ENCODE data around the gene PITPNM3.

Gene PITPNM3

DNA sequence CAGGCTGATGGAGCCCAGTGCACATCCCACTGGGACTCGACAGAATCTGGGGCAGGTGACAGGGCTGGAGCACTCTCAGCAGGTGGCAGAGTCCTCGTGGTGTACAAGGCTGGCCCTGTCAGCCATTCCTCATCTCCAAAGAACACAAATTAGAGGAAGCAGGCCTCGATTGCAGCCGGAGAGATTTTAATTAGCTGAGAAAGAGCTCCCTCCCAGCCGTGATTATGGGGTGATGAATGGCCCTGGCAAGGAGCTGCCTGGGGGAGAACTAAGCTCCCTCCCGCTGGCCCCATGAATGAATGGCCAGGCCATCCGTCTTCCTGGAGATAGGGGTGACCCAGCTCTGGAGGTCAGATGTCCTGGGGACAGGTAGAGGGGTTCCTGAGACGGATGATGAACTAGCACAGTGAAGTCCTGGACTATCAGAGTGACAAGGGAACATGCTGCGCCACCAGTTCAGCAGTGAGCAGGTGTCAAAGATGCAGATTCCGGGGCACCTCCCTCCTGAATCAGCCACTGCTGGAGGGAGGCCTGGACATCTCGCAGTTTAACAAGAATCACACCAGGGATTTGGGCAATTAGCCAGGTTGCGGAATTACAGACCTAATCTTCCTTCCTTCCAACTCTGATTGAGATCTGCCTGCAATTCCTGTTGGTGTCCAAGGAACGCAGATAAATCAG is 76.6 kb downstream of the PITPNM3 start:
- DNase-seq (ENCODE audit: low read depth): no peak

DNA sequence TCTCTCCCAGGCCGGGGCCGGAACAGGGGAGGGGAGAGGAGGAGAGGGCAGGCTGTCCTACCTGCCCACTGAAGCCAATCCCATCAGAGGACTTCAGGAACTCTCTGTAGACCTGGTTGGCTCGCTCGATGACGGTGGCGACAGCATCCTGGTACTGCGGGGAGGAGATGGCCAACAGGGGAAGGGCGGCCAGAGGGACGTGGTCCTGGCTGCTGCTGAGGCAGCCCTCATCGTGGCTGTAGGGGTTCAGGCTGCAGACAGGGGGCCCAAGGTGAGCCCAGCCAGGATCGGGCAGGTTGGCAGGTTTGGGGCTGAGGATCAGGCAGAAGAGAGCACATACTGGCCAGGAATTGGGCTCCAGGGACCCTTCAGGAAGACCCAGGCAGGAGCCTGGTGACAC is 77.9 kb downstream of the PITPNM3 start:
- no peak for DNase-seq (ENCODE audit: low read depth)

DNA sequence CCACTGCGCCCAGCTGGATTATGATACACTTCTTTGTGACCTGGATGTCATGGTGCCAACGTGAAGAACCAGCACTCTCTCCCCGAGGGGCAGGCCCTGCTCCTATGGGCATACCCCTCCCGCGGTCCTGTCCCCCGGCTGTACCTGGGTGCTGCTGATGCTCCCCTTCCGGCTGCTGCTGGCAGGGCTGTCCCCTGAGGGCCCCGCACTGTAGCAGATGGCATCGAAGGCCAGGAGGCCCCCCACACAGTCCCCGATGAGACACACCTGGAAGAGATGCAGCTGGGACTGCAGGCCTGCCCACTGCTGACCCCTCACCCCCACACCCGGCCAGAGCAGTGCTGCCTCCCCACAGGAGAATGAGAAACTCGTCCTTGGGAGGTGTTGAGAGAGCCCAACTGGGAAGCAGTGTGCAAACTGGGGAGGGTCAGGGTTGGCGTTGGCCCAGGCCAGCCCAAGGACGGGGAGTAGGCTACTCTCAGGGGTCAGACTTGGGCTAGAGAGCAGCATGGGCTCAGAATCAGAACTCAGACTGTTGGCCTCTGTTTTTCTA is 78.4 kb downstream of the PITPNM3 start:
- DNase-seq (ENCODE audit: low read depth): no peak

DNA sequence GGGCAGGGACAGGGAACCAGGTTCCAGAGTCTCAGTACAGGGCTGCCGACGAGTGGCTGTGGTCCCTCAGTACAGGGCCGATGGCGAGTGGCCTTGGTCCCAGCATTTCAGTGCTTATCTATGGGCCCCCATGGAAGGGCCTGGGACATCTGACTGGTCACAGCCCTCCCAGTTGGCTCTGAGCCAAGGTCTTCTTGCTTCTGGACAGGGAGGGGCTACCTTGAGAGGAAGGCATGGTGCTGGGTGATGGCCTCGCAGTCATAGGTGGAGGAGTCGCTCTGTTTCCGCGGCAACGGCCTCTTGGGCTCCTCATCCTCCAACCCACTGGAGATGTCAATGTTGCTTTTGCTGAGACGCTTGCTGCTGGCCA is 79.6 kb downstream of the PITPNM3 start:
- DNase-seq (ENCODE audit: low read depth): no peak

DNA sequence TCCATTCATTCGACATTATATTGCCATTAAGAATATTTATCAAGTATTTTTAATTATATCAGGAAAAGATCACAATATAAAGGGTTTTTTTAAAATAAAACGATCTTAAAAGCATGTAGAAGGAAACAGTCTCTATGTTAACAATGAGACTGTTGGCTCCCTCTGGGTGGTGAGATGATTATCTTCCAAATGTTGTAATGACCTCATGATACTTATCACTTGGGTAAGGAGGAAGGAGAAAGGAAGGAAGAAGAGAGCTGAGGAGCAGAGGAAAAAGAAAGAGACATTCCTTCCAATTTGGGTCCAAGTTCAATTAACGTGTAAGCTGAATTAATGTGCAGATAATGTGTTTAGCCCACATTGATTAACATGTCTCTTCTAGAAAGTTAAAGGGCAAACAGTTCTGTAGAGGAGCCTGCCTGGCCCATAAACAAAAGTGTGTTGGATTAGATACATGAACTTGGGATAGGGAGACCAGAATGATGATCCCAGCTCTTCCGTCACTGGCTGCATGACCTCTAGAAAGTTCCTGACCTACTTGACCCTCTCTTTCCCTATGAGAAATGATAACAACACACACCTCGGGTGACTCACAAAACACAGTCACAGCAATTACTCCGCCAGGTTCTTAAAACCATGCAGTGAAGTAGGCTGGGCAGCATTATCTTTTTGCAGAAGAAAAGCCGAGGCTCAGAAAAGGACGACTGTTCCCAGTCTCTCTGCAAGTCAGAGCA is 80.1 kb downstream of the PITPNM3 start:
- DNase-seq (ENCODE audit: low read depth): no peak

DNA sequence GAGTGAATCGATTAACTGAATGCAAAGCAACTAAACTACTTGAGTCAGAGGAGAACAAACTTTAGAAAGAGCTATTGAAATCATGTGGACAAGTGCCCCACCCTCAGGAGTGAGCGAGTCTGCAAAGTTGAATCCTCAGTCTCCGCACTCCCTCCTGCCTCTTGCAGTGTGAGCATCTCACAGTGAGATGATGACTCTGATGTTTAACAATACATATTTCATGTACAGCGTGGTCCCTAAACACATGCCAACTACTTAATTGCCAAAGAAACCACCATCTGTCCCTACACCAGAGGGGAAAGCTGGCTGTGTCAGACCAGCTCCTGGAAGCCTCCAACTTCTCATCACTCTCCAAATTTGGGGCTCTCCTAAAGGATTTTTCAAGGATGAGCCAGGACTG is 80.9 kb downstream of the PITPNM3 start:
- no peak for DNase-seq (ENCODE audit: low read depth)

DNA sequence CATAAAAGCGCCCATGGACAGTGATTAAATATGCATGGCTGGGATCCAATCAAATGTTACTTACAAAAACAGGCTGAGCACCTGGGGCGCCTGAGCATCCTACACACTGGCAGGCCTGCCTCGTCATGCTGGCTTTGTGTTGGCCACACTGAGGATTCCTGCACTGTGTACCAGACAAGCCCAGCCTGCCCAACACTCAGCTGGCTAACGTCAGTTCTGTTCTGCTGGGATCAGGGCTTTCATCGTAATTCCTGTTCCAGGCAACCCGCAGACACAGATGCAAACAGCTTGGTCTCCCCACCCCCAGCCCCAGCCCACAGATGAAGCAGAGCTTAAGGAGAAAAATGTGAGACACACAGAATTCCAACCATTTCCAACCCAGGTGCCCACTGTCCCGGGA is 81.4 kb downstream of the PITPNM3 start:
- DNase-seq (ENCODE audit: low read depth): no peak

DNA sequence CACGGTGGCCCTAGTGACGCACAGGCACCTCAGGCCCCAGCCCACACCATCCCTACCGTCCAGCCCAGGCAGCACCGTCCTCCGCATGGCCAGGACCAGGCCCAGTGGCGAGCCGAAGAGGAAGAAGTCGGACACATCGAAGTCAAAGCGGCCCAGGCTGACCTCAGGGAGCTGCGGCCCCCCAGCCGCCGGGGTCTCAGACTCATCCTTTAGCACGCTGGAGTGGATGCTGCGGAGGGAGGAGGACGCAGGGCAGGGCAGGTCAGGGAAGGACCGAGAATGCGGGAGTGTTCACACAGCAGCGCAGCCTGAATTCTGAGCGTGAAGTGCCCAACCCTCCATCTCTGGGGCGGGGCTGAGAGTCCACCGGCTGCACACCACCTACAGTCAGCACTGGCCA is 82.0 kb downstream of the PITPNM3 start:
- no peak for DNase-seq (ENCODE audit: low read depth)

DNA sequence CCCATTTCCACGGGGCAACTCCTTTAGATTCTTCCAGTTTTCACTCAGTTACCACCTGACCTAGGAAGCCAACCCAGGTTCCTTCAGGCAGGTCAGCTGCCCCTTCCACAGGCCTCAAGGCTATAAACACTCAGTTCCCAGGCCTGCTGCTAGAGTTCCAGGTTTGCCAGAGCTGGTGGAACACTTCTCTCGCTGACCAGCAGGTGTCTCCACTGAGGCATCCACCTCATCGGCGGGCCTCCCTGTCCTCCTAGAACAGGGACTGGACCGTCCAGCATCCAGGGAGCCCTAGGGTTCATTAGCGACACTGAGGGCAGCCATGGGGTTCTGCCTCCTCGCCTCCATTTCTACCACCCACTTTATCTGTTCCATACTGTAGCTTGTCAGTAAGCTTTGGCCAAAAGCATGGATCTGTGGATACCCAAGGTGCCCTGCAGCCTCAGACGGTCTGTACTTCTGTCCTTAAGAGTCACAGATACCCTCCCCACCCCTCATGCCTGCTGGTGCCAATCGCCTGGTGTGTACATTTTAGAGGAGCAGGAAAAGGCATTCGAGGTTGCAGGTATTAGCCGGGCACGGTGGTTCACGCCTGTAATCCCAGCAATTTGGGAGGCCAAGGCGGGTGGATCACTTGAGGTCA is 83.1 kb downstream of the PITPNM3 start:
- DNase-seq (ENCODE audit: low read depth): peak; percentile 46

DNA sequence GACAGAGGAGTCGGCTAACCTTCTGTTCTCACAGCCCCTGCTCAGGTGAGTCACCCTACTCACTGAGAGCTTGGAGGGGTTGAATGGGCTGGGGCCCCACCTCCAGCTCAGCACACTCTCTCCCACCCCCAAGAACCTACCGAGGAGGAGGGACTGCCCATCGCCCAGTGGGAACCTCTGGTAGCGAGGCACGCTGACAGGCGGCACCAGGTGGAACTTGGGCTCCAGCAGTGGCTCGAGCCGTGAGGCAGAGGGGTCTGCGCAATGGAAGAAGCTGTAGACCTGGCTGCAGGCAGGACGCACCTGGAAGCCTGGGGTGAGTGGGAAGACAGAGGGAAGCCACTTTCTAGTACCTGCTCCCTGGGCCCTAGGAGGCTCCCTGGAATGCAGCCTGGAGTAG is 83.8 kb downstream of the PITPNM3 start:
- no peak for DNase-seq (ENCODE audit: low read depth)

DNA sequence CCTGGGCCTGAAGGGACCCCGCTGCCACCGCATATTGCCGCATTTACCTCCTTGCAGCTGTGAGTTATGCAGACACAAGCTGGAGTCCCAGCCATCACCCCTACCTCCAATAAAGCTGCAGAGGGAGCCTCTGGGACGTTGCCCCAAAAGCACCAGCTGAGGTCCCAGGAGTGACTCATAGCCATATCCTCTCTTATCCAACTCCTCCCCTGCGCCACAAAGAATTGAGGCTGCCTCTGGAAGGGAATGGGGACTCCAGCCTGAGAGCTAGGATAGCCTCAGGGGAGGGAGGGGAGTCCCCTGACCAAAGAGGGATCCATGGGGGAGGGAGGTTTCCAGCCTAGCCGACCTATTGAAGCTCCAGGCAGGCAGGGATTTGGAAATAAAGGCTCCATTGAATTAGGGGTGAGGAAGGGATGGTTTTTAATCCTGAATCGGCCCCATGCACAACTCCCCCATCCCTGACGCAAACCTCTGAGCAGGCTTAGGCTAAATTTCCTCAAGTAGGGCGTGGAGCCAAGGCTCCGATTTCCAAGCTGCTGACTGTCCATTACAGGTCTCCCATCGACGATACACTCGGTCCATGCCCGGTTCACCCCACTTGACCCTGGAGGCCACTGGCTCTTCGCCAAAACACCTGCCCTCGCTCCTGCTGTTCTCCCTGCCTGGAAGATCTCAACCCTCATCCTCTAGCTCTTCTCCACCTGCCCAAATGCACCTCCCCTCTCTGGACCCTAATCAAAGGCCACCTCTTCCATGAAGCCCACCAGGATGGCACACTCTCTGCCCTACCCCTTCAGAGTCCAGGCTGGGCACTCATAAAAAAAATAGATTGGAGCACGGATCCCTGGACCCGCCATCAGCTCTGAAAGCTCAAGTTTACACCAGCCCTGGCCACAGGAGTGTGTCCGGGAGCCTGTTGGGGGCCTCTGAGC is 84.6 kb downstream of the PITPNM3 start:
- no peak for DNase-seq (ENCODE audit: low read depth)

DNA sequence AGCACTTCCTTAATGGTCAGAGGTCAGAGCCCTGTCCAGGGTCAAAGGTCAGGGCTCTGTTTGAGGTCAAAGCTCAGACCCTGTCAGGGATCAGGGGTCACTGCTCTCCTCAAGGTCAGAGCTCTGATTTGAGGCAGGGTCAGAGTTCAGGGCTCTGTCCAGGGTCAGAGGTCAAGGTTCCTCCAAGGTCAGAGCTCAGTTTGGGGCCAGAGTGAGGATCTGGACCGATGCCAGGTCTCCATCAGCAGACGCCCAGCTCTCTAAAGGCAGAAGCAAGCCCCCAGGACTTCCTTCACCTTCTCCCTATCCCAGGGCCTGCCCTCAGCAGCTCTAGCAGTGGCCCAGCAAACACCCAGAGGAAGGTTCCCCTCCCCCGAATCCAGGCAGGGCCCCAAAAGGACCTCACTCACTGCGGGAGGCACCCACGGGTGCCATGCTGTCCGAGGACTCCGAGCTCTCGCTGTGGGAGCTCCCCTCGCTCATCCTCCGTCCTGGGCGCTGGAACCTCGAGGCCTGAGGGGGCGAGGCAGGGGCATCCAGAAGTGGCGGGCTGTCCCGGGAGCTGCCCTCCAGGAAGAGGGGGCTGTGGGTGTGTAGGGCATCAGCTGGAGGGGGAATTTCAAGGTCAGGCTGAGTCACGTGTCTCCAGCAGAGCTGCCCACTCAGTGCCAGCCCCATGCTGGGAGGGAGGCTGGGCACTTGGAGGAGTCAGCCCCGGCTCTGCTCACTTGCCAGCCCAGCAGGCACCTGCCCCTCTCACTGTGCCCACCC is 85.4 kb downstream of the PITPNM3 start:
- no peak for DNase-seq (ENCODE audit: low read depth)

DNA sequence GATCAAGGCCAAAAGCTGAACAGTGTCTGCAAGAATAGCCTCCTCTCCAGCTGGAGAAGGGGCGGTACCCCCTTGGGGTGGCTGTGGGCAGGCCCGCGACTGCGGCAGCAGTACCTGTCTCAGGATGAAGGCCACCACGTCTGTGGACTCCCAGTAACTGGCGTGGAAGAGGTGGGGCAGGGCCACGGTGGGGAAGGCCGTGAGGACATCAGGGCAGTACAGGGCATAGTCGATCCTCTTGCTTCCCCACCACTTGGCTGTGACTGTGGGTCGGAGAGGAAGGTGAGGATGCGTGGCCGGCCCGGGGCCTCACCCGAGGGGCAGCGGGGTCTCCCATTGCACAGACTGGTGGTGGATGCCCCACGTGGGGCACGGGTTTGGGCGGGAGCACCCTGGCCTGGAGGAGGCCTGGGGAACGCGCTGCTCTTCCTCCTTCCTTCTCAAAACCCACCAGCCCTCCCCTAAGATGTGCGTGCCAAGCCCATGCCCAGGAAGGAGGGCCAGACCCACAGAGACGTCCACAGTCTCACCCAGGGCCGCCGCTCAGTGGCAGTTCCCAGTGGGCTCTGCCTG is 86.1 kb downstream of the PITPNM3 start:
- no peak for DNase-seq (ENCODE audit: low read depth)

DNA sequence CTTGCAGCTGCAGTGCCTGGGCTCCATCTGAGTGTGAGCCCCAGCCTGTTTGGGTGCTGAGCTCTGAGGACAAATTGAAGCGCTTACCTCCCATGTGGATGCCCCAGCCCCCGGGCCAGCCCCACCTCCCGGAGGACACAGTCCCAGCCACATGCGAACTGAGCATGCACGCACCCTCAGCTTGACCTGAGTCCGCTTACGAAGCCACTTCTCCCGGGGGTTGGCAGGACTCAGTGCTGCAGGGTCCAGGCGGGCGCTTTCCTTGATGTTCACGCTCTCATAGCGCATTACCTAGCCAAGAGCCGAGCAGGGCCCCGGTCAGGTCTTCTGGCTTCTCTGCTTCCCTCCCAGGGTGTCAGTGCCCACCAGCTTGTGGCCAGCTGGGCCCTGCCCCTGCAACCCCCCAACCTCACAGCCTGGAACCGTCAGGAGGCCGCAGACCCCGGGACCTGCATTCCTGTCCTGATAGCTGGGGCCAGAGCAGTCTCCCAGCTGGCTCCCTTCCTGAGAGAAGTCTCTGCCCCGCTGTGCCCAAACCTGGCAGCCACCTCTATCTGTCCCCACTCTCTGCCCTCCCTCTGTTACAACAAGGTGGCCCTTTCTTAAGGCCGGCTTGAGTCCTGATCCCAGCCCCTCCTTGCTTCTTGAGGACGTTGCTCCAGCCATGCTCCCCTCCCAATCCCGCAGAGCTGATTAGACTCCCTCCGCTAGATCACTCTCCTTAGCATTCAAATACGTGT is 88.1 kb downstream of the PITPNM3 start:
- DNase-seq (ENCODE audit: low read depth): no peak

DNA sequence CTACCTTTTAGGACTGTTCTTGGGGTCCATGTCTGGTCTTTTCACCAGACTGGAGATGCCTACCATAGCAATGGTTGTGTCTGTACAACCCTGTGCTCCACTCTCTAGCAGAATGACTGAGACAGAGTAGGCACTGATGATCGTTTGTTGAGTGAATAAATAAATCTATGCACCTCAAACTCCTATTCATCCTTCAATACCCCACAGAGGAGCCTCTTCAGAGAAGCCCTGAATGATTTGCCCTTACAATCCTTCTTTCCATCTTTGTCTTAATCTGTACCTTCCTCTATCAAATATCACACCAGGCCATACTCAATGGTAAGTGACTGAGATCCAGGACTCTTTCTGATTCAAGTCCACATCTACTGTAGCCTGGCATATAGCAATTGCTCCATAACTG is 88.8 kb downstream of the PITPNM3 start:
- DNase-seq (ENCODE audit: low read depth): no peak

DNA sequence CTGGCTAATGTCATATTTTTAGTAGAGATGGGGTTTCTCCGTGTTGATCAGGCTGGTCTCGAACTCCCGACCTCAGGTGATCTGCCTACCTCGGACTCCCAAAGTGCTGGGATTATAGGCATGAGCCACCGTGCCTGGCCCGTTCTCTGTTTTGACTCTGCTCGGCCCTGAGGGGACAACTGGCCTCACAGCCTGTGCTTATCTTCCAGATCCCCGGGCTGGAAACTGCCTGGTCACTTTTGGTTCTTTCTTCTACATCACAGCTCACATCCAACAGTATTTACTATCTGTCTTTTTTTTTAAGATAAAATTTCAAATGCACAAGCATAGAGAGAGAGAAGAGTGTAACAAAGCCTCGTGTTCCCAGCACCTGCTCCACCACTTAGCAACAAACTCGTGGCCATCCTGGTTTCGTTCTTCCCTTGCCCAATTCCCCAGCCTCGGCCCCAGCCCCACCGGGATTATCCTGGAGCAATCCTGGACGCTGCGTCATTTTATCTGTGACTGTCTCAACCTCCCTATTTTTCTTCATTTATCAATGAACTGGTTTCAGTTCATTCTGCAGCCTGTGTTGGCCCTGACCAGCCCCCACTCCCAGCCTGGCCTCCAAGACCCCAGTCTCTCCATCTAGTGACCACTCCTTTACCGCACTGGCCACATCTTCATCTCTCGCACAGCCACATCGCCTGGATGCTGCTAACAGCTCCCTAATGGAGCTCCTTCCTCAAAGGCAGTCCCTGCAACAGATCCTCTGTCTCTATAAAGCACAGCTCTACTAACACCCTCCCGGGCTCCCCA is 91.0 kb downstream of the PITPNM3 start:
- no peak for DNase-seq (ENCODE audit: low read depth)

DNA sequence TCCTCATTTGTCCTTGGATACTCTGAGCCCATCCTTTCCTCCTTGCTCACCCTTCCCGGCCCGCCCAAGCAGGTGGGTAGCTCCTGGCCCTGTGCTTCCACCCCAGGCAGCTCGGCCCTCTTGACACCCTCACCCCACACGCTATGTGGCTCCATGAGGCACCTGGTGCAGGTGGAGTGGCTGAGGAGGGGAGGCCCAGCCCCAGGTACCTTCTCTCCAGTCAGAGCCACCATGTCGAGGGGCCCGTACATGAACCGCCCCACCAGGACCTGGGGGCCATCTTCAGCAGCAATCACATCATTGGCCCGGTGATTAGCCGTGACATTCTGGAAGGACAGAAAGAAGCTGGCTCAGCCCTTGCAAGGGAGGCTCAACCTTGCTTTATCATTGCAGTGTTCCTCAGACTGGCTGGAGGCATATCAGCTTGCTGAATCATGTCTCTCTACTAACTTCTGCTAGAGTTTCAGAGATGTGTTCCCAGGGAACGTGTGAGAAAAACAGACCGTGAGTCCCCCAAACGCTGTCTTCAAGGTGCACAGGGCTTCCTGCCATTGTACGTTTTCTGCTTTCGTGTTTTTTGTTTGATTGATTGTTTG is 91.8 kb downstream of the PITPNM3 start:
- DNase-seq (ENCODE audit: low read depth): no peak

DNA sequence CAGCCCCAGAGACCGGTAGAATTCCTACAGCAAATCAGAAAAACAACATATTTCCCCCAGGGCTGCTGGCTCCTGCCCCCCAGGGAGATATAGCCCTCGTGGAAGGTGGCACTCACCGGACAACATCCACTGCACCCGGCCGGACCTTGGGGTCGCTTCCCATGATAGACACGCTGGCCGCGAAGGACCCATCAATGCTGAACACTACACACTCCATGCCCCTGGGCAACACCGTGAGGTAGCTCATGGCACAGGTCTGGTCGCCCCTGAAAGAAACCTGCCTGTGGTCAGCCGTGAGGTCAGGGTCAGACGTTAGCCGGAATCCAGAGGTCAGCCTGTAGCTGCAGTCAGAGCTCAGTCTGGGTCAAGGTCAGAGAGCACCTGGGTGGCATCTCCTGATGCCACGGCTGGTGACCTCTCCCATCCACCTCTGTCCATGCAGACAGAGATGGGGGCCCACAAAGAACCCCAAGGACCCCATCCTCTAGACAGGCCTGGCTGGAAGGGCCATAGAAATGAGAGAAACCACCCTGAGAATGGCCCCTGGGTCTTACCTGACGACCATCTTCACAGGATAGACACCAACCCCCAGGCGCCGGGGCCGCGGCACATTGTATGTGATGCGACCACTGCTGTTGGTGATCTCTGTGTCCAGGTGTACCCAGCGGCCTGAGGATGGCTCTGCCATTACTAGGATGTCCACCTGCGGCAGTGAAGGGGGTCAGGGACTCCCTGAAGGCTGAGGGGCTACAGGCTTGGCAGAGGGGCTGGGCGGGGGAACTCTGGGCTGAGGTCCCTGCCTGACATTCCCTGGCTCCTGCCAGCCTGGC is 92.5 kb downstream of the PITPNM3 start:
- no peak for DNase-seq (ENCODE audit: low read depth)
